Thyroid gland (tissue), 4 donors: Measurements from ENCODE around the gene DIS3L2. TPM values are rescaled to one million over a fixed set of nuclear protein-coding genes. Genes with fewer than 3 reads are reported as not detected.

ENCODE experiments used
- DNase-seq, 2 donors: peaks; one replicate each; pipeline ENCODE4 v3.0.0-alpha.2; 2019
- H3K27ac ChIP-seq, 3 donors: fragments of 200-600 bp; sonication (generic); 1 replicate in 2 of 3; 2 replicates in 1 of 3; pipeline ENCODE4 v1.5.1; 2016 to 2019; ENCODE audit warnings: mild to moderate bottlenecking in 1 of 3, moderate library complexity in 1 of 3
- H3K27me3 ChIP-seq: fragments of 200-600 bp; sonication (generic); one replicate; pipeline ENCODE4 v1.5.1; 2019
- H3K36me3 ChIP-seq, 2 donors: fragments of 200-600 bp; sonication (generic); one replicate each; pipeline ENCODE4 v1.5.1; 2016 to 2019
- H3K4me1 ChIP-seq, 2 donors: fragments of 200-600 bp; sonication (generic); one replicate each; pipeline ENCODE4 v1.5.1; 2017 to 2019
- H3K4me3 ChIP-seq, 3 donors: fragments of 200-600 bp; sonication (generic); replicated peaks in 1 of 3; 1 replicate in 2 of 3; 2 replicates in 1 of 3; pipeline ENCODE4 v1.5.1; 2016; ENCODE audit warnings: mild to moderate bottlenecking in 1 of 3
- H3K9me3 ChIP-seq: fragments of 200-600 bp; sonication (generic); one replicate; pipeline ENCODE4 v1.5.1; 2017
- CTCF ChIP-seq, 6 experiments: fragments of 200-600 bp in 3 of 6; fragments of 450-650 bp in 3 of 6; sonication (generic) in 3 of 6; IDR thresholded peaks; one replicate each; pipeline ENCODE4 v1.5.1; 2016 to 2019; ENCODE audit warnings: antibody characterized with exemption in 6 of 6, mild to moderate bottlenecking in 2 of 6, inconsistent platforms in 1 of 6, moderate library complexity in 1 of 6
- POLR2A ChIP-seq, 2 donors: fragments of 450-650 bp; IDR thresholded peaks; one replicate each; pipeline ENCODE4 v1.6.1; 2017; ENCODE audit warnings: antibody characterized with exemption in 2 of 2, mild to moderate bottlenecking in 2 of 2, moderate library complexity in 1 of 2
- WGBS, 2 donors: methylation state at CpG; one replicate each; pipeline ENCODE4 v1.1.5; 2017; 5-methylcytosine and 5-hydroxymethylcytosine counted together
- intact Hi-C: fragments of 100-400 bp; cut with DNase I; formaldehyde crosslinking; loops from one replicate; pipeline ENCODE4 v1.15.1; 2023
- total RNA-seq, 4 donors: library from RNA; depleted of rRNA; stranded (reverse); fragments of >200 nt; gene quantifications; one replicate each; pipeline ENCODE4 v1.2.3, GENCODE V29; 2016

DIS3L2 gene
- total RNA-seq, 4 donors from 2014 or later, result 42.2 to 68.7 (median 50.3) TPM

DNA sequence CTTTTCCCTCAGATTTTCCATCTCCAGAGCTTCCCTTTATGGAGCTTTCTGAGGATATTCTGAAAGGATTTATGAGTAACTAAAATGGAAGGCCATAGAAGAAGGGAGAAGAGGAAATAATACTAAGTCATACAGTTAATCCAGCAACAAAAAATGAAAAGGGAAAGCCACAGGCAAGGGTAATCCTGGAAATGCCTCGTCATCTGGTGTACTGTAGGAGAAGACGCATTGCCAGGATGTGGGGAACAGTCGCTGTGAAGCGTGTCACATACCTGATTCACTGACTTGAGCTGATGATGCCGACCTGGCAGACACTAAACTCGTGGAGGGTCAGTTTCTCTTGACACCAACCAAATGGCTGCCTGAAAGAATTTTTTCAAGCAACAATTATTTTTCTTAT, 382.3 kb downstream of the DIS3L2 start:
- no peaks in the 10 kb centered on the region for H3K9me3 ChIP-seq
- no peak overlapping the region for H3K27ac ChIP-seq
- no peak overlapping the region for H3K4me3 ChIP-seq
- no peaks in the 10 kb centered on the region for H3K4me1 ChIP-seq
- intact Hi-C loops, result no loop called here
- no peaks in the 10 kb centered on the region for H3K27me3 ChIP-seq
- no peaks in the 10 kb centered on the region for H3K36me3 ChIP-seq
- WGBS, 2 donors, result 77 to 83% methylated on average over 6 of the region's 6 CpGs
- TF ChIP-seq CTCF (IDR thresholded peaks at IDR 0.05), result no peak
- TF ChIP-seq POLR2A (IDR thresholded peaks at IDR 0.05), result no peak
- DNase-seq, result no peak

DNA sequence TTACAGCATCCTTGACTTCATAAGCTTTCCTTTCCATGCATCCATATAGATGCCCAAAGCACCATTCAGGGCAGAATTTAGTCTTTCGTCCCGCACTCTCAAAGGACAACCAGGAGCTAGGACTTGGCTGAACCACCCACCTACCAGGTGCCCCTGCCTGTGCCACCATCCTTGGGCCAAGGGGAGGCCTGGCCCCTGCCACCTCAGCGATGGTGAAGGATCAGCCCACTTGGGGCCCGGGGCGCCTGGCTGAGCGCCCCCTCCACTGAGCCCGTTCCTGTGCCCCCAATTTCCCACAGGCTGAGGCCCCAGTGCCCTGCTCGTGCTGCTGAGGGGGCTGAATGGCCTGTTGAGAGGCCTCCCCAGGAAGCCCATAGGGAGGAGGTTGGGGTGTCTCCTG, 383.7 kb downstream of the DIS3L2 start:
- Histone ChIP-seq H3K4me3 (no peak overlapping the region), H3K27me3 (no peaks in the 10 kb centered on the region), H3K4me1 (no peaks in the 10 kb centered on the region), H3K27ac (no peak overlapping the region), H3K36me3 (no peaks in the 10 kb centered on the region), H3K9me3 (no peaks in the 10 kb centered on the region)
- TF ChIP-seq POLR2A (IDR thresholded peaks at IDR 0.05) (no peak), CTCF (IDR thresholded peaks at IDR 0.05) (no peak)
- intact Hi-C loops, result no loop called here
- 89% methylated on average over 4 to 7 of the region's 8 CpGs for WGBS, 2 donors
- DNase-seq, result no peak

GRCh38 chr2:232347369-232347768, 385.9 kb downstream of the DIS3L2 start:
- no peaks in the 10 kb centered on the region for H3K9me3 ChIP-seq
- H3K36me3 ChIP-seq, result no peaks in the 10 kb centered on the region
- DNase-seq, result no peak
- H3K4me1 ChIP-seq, result peaks cover 15 to 16% of the 10 kb centered on the region in 2 donors
- H3K4me3 ChIP-seq, result no peak overlapping the region
- 92 to 95% methylated on average over 6 of the region's 6 CpGs for WGBS, 2 donors
- no peak overlapping the region for H3K27ac ChIP-seq
- H3K27me3 ChIP-seq, result peaks cover 16% of the 10 kb centered on the region
- intact Hi-C loops, result no loop called here
- no peak for TF ChIP-seq POLR2A (IDR thresholded peaks at IDR 0.05)
- TF ChIP-seq CTCF (IDR thresholded peaks at IDR 0.05), result no peak

DNA sequence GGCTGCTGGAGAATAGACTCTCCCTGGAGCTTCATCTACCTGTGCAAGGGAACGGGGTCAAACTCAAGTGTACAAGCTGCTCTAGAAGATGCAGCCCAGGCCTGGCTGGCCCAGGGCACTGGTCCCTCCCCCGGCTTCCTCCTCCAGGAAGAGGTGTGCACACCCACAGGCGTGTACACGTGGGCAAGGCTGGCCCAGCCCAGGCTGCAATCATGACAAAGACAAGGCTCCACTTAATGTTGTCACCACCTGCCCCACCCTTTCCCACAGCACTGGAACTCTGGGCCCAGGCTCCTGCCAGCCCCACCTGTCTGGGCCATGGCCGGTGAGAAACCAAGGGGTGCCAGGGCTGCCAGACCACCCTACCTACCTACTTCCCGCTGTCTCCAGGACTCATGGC, 387.4 kb downstream of the DIS3L2 start:
- H3K27me3 ChIP-seq, result peaks cover 18% of the 10 kb centered on the region
- no peak for TF ChIP-seq POLR2A (IDR thresholded peaks at IDR 0.05)
- TF ChIP-seq CTCF (IDR thresholded peaks at IDR 0.05), result no peak
- 45 to 64% methylated on average over 4 to 6 of the region's 6 CpGs for WGBS, 2 donors
- no peak overlapping the region for H3K4me3 ChIP-seq
- DNase-seq, result no peak
- H3K9me3 ChIP-seq, result no peaks in the 10 kb centered on the region
- H3K36me3 ChIP-seq, result no peaks in the 10 kb centered on the region
- intact Hi-C loops, result no loop called here
- no peak overlapping the region for H3K27ac ChIP-seq
- H3K4me1 ChIP-seq, result peaks cover 15 to 16% of the 10 kb centered on the region in 2 donors

- intact Hi-C loops, result no loop called here
- DNase-seq, result no peak
- WGBS, 2 donors, result 78 to 82% methylated on average over 6 of the region's 7 CpGs
Measured at GRCh38 chr2:232349546-232349945, 388.0 kb downstream of the DIS3L2 start.

More at GRCh38 chr2:232349546-232349945, 388.0 kb downstream of the DIS3L2 start:
- Histone ChIP-seq H3K9me3 (no peaks in the 10 kb centered on the region), H3K27me3 (peaks cover 18% of the 10 kb centered on the region), H3K27ac (no peak overlapping the region), H3K4me1 (peaks cover 15 to 16% of the 10 kb centered on the region in 2 donors), H3K36me3 (no peaks in the 10 kb centered on the region), H3K4me3 (no peak overlapping the region)
- TF ChIP-seq POLR2A (IDR thresholded peaks at IDR 0.05) (no peak), CTCF (IDR thresholded peaks at IDR 0.05) (no peak)
